Neural crest cell (in vitro differentiated cells): Measurements from ENCODE around the gene CORO7. TPM values are rescaled to one million over a fixed set of nuclear protein-coding genes. Genes with fewer than 3 reads are reported as not detected.
A peak's percentile ranks its signal among the peaks of the same experiment; 100 is the strongest.

Experiments used
- DNase-seq: peaks from one replicate; pipeline ENCODE4 v3.0.0; 2021; ENCODE audit warnings: low read depth, mixed read lengths, low spot score
- H3K27ac Mint-ChIP-seq: one replicate; pipeline ENCODE4 v1.8.0; 2021; ENCODE audit warnings: mild to moderate bottlenecking, mixed read lengths; ENCODE audit not compliant: unreplicated experiment
- H3K27me3 Mint-ChIP-seq: 2 replicates; pipeline ENCODE4 v1.8.0; 2021; ENCODE audit warnings: low read depth, mild to moderate bottlenecking, mixed read lengths
- H3K36me3 Mint-ChIP-seq: 2 replicates; pipeline ENCODE4 v1.8.0; 2021; ENCODE audit warnings: low read depth, mild to moderate bottlenecking, mixed read lengths
- H3K4me1 Mint-ChIP-seq: 2 replicates; pipeline ENCODE4 v1.8.0; 2021; ENCODE audit warnings: mixed read lengths
- H3K4me3 Mint-ChIP-seq: one replicate; pipeline ENCODE4 v1.8.0; 2021; ENCODE audit warnings: mild to moderate bottlenecking, mixed read lengths
- H3K9me3 Mint-ChIP-seq: 2 replicates; pipeline ENCODE4 v1.8.0; 2021; ENCODE audit warnings: mixed read lengths
- CTCF ChIP-seq: fragments of 200-600 bp; sonication (generic); conservative IDR thresholded peaks from 2 replicates; pipeline ENCODE4 v1.5.0; 2021; ENCODE audit warnings: antibody characterized with exemption, mild to moderate bottlenecking
- total RNA-seq: library from RNA; stranded (reverse); gene quantifications from 2 replicates; pipeline ENCODE4 v1.2.1, GENCODE V29; 2021

The CORO7 gene
- total RNA-seq, 1 donor from 2014 or later: 43.2 TPM

- Mint-ChIP-seq H3K27ac (no peak overlapping the region), H3K4me1 (peaks cover 7% of the 10 kb centered on the region), H3K9me3 (no peaks in the 10 kb centered on the region), H3K36me3 (peaks cover 4% of the 10 kb centered on the region), H3K27me3 (no peaks in the 10 kb centered on the region), H3K4me3 (no peak overlapping the region)
- DNase-seq: no peak
- TF ChIP-seq CTCF: no peak
These were observed 83.1 kb downstream of the CORO7 start for GRCh38 chr16:4333308-4333638.

GRCh38 chr16:4332623-4333307, 83.6 kb downstream of the CORO7 start:
- TF ChIP-seq CTCF: no peak
- Mint-ChIP-seq H3K36me3 (peaks cover 4% of the 10 kb centered on the region), H3K27ac (no peak overlapping the region), H3K9me3 (no peaks in the 10 kb centered on the region), H3K27me3 (no peaks in the 10 kb centered on the region), H3K4me3 (no peak overlapping the region), H3K4me1 (peaks cover 9% of the 10 kb centered on the region)
- DNase-seq: no peak

- Mint-ChIP-seq H3K4me3 (no peak overlapping the region), H3K27ac (no peak overlapping the region), H3K9me3 (no peaks in the 10 kb centered on the region), H3K27me3 (no peaks in the 10 kb centered on the region), H3K36me3 (peaks cover 4% of the 10 kb centered on the region), H3K4me1 (peaks cover 9% of the 10 kb centered on the region)
- DNase-seq: no peak
- TF ChIP-seq CTCF: no peak
These were observed 84.3 kb downstream of the CORO7 start for GRCh38 chr16:4332083-4332482.

GRCh38 chr16:4330277-4330874, 86.0 kb downstream of the CORO7 start:
- H3K4me3 Mint-ChIP-seq: peak overlapping the region; percentile 56
- H3K9me3 Mint-ChIP-seq: no peaks in the 10 kb centered on the region
- peaks cover 9% of the 10 kb centered on the region for H3K4me1 Mint-ChIP-seq
- H3K27ac Mint-ChIP-seq: no peak overlapping the region
- H3K27me3 Mint-ChIP-seq: no peaks in the 10 kb centered on the region
- H3K36me3 Mint-ChIP-seq: no peaks in the 10 kb centered on the region
- TF ChIP-seq CTCF: peak; percentile 94
- peak; percentile 86 for DNase-seq

GRCh38 chr16:4328782-4329775, 87.3 kb downstream of the CORO7 start:
- Mint-ChIP-seq H3K27ac (no peak overlapping the region), H3K4me3 (peak overlapping the region; percentile 65), H3K27me3 (no peaks in the 10 kb centered on the region), H3K4me1 (peaks cover 15% of the 10 kb centered on the region), H3K9me3 (no peaks in the 10 kb centered on the region), H3K36me3 (no peaks in the 10 kb centered on the region)
- no peak for TF ChIP-seq CTCF
- DNase-seq: no peak
